LNCaP clone FGC (cell line): ENCODE data around the gene SERPINB11.
"Not testable (repeated sequence)": the region's sequence is repeated elsewhere in the genome, so short reads cannot be mapped to it uniquely, and the experiment has no call there.

Experiments used
- DNase-seq: peaks from one replicate; pipeline ENCODE4 v3.0.0-alpha.2; 2011; ENCODE audit warnings: low read depth
- H3K4me3 ChIP-seq: 2 replicates; pipeline ENCODE4 v1.5.1; 2011; ENCODE audit warnings: mild to moderate bottlenecking, low read depth, low read length, control low read depth
- TF ChIP-seq, protein P1 (sequence below): IDR thresholded peaks from 2 replicates; pipeline ENCODE4 v1.5.1; 2012; ENCODE audit warnings: mild to moderate bottlenecking; ENCODE audit not compliant: control insufficient read depth, insufficient read depth; ENCODE audit errors: extremely low read depth

SERPINB11 gene, protein sequence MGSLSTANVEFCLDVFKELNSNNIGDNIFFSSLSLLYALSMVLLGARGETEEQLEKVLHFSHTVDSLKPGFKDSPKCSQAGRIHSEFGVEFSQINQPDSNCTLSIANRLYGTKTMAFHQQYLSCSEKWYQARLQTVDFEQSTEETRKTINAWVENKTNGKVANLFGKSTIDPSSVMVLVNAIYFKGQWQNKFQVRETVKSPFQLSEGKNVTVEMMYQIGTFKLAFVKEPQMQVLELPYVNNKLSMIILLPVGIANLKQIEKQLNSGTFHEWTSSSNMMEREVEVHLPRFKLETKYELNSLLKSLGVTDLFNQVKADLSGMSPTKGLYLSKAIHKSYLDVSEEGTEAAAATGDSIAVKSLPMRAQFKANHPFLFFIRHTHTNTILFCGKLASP

DNA sequence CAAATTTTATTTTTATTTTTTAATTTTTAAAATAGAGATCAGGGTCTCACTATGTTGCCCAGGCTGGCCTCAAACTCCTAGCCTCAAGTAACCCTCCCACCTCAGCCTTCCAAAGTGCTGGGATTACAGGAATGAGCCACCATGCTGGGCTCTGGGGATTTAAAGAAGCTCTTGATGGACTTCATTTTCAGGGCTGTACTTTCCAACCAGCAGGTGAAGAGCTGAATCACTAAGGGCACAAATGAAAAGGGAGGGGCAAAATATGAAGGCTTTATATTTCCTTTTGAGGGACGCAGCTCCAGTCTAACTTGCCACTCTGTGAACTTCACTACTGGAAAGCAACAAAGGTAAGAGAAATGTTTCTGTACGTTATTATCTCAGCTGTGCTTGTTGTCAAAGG, at the start of gene SERPINB11:
Gene SERPINB11 (plus strand): TSS at position 301 of the 400 bp plus-strand sequence. CDS start 7,234 bp downstream, outside the sequence.
- no peak for DNase-seq
- TF ChIP-seq, protein P1, sequence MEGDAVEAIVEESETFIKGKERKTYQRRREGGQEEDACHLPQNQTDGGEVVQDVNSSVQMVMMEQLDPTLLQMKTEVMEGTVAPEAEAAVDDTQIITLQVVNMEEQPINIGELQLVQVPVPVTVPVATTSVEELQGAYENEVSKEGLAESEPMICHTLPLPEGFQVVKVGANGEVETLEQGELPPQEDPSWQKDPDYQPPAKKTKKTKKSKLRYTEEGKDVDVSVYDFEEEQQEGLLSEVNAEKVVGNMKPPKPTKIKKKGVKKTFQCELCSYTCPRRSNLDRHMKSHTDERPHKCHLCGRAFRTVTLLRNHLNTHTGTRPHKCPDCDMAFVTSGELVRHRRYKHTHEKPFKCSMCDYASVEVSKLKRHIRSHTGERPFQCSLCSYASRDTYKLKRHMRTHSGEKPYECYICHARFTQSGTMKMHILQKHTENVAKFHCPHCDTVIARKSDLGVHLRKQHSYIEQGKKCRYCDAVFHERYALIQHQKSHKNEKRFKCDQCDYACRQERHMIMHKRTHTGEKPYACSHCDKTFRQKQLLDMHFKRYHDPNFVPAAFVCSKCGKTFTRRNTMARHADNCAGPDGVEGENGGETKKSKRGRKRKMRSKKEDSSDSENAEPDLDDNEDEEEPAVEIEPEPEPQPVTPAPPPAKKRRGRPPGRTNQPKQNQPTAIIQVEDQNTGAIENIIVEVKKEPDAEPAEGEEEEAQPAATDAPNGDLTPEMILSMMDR: no peak
- H3K4me3 ChIP-seq: no peak within 1 kb of the TSS

- DNase-seq, H3K4me3 ChIP-seq: not testable (repeated sequence)
Observed at GRCh38 chr18:63658920-63659319, 43.8 kb upstream of the SERPINB11 start.

- H3K4me3 ChIP-seq, DNase-seq: not testable (repeated sequence)
Observed at GRCh38 chr18:63661750-63662149, 41.0 kb upstream of the SERPINB11 start, which contains the start of gene SERPINB3. SERPINB3 (minus strand) TSS chr18:63661893; CDS start chr18:63661216, 677 bp downstream.

- TF ChIP-seq, protein P1: no peak
- DNase-seq: no peak
- H3K4me3 ChIP-seq: no peak overlapping the region
Observed at GRCh38 chr18:63664571-63664970, 38.2 kb upstream of the SERPINB11 start.

DNA sequence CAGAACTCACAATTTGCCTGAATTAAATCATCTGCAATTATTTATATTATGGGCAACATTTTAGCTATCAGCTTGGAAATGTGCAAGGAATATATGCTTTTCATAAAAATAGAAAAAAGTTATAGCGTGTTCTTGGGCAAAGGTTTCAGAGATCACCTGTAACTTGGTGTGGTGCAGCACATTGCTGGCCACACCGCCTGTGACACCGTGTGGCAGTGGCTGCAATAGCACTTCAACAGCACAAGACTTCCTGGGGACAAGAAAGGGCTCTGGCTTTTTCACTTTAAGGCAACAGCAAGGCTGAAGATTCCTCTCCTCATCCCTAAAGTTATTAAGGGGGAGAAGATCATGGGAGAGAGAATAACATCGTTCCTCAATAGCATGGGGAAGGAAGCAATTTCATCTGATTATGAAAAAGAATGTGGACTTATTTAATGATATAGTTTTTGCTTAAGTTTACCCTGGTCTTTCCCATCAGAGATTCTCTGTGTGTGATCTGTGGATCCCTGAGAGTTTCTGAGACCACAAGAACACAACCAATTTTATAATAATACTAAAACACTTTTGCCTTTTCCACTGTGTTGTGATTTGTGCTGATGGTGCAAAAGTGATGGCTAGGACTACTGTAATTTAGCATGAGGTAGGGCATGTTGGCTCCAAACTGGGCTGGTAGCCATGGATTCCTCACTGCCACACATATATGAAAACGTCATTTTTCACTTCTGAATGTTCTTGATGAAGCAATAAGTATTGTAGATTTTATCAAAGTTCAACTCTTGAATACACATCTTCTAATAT, 26.0 kb upstream of the SERPINB11 start:
- H3K4me3 ChIP-seq: no peak overlapping the region
- DNase-seq: no peak
- TF ChIP-seq, protein P1: peak; percentile 90

DNA sequence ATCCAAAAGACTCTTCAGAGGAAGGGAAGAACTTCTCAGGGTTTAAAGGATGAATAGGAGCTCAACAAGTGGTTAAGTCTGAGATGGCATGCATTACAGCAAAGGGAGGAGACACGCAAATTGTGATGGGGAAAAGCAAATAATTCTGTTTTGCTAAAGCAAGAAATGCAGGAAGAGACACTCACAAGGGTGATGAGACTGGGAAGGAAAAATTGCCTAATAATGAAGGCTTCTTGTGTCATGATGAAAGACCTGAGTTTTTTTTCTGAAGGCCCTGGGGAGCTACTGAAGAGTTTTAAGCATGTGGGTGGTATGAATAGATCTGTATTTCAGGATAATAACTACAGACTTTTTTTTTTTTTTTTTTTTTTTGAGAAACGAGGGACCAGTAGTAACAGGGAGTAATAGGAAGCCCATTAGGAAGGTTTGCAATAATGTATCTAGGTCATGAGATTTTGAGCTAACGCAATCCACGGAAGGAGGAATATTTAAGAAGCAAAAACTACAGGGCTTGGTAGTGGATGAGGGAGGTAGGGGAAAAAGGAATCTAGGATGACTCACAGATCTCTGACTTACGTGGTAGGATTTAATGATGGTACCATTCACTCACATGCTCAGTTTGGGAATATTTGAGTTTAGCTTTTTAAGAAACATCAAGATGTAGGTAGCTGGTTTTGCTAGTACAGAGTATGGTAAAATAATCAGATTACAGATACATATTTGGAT, 25.1 kb upstream of the SERPINB11 start:
- TF ChIP-seq, protein P1: no peak
- H3K4me3 ChIP-seq: no peak overlapping the region
- DNase-seq: no peak

GRCh38 chr18:63679820-63680606, 22.7 kb upstream of the SERPINB11 start:
- TF ChIP-seq, protein P1: peak; percentile 11; the same call in 1 of the 2 replicates
- DNase-seq: no peak
- H3K4me3 ChIP-seq: no peak overlapping the region
